Right hindlimb (tissue), 1 donor: Measurements from ENCODE around the gene RASSF1.

Experiments used
- DNase-seq: peaks from one replicate; pipeline ENCODE4 v3.0.0-alpha.2; 2018

The RASSF1 gene

GRCh38 chr3:50341996-50342650 is 1.5 kb upstream of the RASSF1 start:
- DNase-seq = no peak

GRCh38 chr3:50341537-50341936 is 901 bp upstream of the RASSF1 start:
- DNase-seq = no peak

- no peak for DNase-seq
These were observed 539 bp downstream of the RASSF1 start for GRCh38 chr3:50340147-50340447.

- no peak for DNase-seq
These were observed 1.0 kb downstream of the RASSF1 start for GRCh38 chr3:50339485-50340146.

- DNase-seq = no peak
These were observed 1.7 kb downstream of the RASSF1 start for GRCh38 chr3:50338965-50339364.

- peak; percentile 100 for DNase-seq
These were observed 3.3 kb downstream of the RASSF1 start for GRCh38 chr3:50337175-50337861.

GRCh38 chr3:50336452-50337174 is 4.0 kb downstream of the RASSF1 start:
- DNase-seq = no peak

GRCh38 chr3:50334339-50335075 is 6.1 kb downstream of the RASSF1 start:
- DNase-seq = no peak

GRCh38 chr3:50333744-50334328 is 6.8 kb downstream of the RASSF1 start:
- DNase-seq = no peak

GRCh38 chr3:50331364-50331907 is 9.2 kb downstream of the RASSF1 start:
- no peak for DNase-seq

- peak; percentile 21 for DNase-seq
These were observed 10.3 kb downstream of the RASSF1 start for GRCh38 chr3:50330330-50330729.

GRCh38 chr3:50327943-50328691 is 12.5 kb downstream of the RASSF1 start, which contains the start of gene TUSC2:
TSS of gene TUSC2 (minus strand) at chr3:50328223. CDS start at chr3:50328099, 124 bp downstream.
- peak; percentile 96 for DNase-seq

- DNase-seq = peak; percentile 25
These were observed 13.5 kb downstream of the RASSF1 start for GRCh38 chr3:50327129-50327528.

- DNase-seq = no peak
These were observed 14.5 kb downstream of the RASSF1 start for GRCh38 chr3:50326182-50326541.

GRCh38 chr3:50325497-50326181 is 15.0 kb downstream of the RASSF1 start:
- DNase-seq = no peak

- peak; percentile 24 for DNase-seq
These were observed 15.5 kb downstream of the RASSF1 start for GRCh38 chr3:50325113-50325480.

- DNase-seq = peak; percentile 74
These were observed 16.1 kb downstream of the RASSF1 start for GRCh38 chr3:50324351-50325112.

GRCh38 chr3:50323614-50324199 is 16.9 kb downstream of the RASSF1 start:
- DNase-seq = peak; percentile 51

GRCh38 chr3:50323092-50323600 is 17.5 kb downstream of the RASSF1 start:
- DNase-seq = peak; percentile 51
